Neural cell (in vitro differentiated cells): ENCODE measurements around the gene NMT1.

ENCODE experiments used
- EP300 ChIP-seq: fragments of 450-650 bp; conservative IDR thresholded peaks from 2 replicates; pipeline ENCODE4 v1.6.1; 2014; ENCODE audit warnings: antibody characterized with exemption, mild to moderate bottlenecking, moderate library complexity; ENCODE audit not compliant: poor library complexity, severe bottlenecking
- EZH2 ChIP-seq: fragments of 200-600, 300-800 bp; shearing (Covaris generic), sonication (generic); IDR thresholded peaks from 2 replicates; pipeline ENCODE4 v1.6.1; 2014; ENCODE audit warnings: antibody characterized with exemption, low read length, borderline replicate concordance, mild to moderate bottlenecking; ENCODE audit not compliant: insufficient read depth, poor library complexity, severe bottlenecking
- POLR2AphosphoS5 ChIP-seq: IDR thresholded peaks from 2 replicates; pipeline ENCODE4 v1.6.1; 2012
- RAD21 ChIP-seq: fragments of 450-650 bp; conservative IDR thresholded peaks from 2 replicates; pipeline ENCODE4 v1.6.1; 2014; ENCODE audit warnings: antibody characterized with exemption, mild to moderate bottlenecking, moderate library complexity
- TF ChIP-seq, protein P1 (sequence below): fragments of 450-650 bp; IDR thresholded peaks from 2 replicates; pipeline ENCODE4 v1.5.1; 2014; ENCODE audit warnings: antibody characterized with exemption, mild to moderate bottlenecking, moderate library complexity; ENCODE audit not compliant: poor library complexity, severe bottlenecking
- TF ChIP-seq, protein P2 (sequence below): IDR thresholded peaks from 2 replicates; pipeline ENCODE4 v1.6.1; 2012; ENCODE audit warnings: borderline replicate concordance

DNA sequence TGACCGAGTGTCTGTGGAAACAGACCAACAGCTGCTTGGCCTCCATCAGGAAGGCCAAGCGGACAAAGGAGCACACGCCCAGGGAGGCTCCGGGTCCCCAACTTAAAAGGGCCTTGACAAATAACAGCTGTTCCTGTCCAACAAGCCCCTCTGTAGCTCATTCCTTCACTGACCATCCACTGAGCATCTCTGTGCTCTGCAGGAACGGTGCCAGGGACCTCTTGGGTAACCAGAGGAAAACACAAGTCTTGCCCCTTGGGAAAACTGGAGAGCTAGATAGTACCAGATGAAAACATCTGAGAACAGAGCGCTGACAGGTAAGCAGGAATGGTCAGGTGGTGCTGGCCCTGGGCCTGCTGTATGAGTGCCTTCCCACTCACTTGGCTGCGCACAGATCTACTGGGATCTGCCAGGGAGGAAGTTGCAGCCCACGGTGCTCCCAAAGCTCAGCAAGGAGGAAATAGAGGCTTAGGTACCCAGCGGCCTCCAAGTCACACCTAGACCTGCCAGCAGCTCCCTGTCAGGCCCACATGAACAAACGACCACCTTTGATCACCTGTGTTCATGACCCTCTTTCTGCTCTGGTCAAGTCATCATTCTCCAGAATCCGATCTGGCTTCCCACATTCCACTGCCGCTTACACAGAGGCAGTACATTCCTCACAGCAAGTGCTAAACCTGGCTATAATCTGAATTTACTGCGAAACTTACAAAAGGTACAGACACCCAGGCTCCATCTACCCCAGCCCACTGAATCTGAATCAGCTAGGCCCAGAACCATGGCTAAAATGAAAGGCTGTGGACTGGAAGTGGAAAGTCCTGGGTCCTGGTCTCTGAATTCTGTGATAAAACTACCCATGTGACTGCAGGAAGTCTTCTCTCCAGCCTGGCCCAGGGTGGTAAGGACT is 22.1 kb upstream of the NMT1 start:
- TF ChIP-seq, protein P1, sequence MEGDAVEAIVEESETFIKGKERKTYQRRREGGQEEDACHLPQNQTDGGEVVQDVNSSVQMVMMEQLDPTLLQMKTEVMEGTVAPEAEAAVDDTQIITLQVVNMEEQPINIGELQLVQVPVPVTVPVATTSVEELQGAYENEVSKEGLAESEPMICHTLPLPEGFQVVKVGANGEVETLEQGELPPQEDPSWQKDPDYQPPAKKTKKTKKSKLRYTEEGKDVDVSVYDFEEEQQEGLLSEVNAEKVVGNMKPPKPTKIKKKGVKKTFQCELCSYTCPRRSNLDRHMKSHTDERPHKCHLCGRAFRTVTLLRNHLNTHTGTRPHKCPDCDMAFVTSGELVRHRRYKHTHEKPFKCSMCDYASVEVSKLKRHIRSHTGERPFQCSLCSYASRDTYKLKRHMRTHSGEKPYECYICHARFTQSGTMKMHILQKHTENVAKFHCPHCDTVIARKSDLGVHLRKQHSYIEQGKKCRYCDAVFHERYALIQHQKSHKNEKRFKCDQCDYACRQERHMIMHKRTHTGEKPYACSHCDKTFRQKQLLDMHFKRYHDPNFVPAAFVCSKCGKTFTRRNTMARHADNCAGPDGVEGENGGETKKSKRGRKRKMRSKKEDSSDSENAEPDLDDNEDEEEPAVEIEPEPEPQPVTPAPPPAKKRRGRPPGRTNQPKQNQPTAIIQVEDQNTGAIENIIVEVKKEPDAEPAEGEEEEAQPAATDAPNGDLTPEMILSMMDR = no peak
- TF ChIP-seq EP300 (no peak), POLR2AphosphoS5 (no peak), EZH2 (no peak), RAD21 (no peak)
- TF ChIP-seq, protein P2, sequence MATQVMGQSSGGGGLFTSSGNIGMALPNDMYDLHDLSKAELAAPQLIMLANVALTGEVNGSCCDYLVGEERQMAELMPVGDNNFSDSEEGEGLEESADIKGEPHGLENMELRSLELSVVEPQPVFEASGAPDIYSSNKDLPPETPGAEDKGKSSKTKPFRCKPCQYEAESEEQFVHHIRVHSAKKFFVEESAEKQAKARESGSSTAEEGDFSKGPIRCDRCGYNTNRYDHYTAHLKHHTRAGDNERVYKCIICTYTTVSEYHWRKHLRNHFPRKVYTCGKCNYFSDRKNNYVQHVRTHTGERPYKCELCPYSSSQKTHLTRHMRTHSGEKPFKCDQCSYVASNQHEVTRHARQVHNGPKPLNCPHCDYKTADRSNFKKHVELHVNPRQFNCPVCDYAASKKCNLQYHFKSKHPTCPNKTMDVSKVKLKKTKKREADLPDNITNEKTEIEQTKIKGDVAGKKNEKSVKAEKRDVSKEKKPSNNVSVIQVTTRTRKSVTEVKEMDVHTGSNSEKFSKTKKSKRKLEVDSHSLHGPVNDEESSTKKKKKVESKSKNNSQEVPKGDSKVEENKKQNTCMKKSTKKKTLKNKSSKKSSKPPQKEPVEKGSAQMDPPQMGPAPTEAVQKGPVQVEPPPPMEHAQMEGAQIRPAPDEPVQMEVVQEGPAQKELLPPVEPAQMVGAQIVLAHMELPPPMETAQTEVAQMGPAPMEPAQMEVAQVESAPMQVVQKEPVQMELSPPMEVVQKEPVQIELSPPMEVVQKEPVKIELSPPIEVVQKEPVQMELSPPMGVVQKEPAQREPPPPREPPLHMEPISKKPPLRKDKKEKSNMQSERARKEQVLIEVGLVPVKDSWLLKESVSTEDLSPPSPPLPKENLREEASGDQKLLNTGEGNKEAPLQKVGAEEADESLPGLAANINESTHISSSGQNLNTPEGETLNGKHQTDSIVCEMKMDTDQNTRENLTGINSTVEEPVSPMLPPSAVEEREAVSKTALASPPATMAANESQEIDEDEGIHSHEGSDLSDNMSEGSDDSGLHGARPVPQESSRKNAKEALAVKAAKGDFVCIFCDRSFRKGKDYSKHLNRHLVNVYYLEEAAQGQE = no peak
